T-helper 2 cell treated with Interferon-gamma antibody and Interleukin-4, amounts not matched to agents 100 ng/mL and 5 ng/mL, for 36 hours (primary cell): ENCODE measurements around the gene SLC37A1. TPM values are rescaled to one million over a fixed set of nuclear protein-coding genes. Genes with fewer than 3 reads are reported as not detected.

Experiments
- intact Hi-C: fragments of 100-400 bp; cut with micrococcal nuclease; formaldehyde crosslinking; loops from one replicate; pipeline ENCODE4 v1.15.1; 2023
- total RNA-seq: library from RNA; stranded (reverse); gene quantifications from 2 replicates; pipeline ENCODE4 v1.2.3, GENCODE V29; 2022

The SLC37A1 gene
- total RNA-seq, 1 donor from 2014 or later: 10.1 TPM

DNA sequence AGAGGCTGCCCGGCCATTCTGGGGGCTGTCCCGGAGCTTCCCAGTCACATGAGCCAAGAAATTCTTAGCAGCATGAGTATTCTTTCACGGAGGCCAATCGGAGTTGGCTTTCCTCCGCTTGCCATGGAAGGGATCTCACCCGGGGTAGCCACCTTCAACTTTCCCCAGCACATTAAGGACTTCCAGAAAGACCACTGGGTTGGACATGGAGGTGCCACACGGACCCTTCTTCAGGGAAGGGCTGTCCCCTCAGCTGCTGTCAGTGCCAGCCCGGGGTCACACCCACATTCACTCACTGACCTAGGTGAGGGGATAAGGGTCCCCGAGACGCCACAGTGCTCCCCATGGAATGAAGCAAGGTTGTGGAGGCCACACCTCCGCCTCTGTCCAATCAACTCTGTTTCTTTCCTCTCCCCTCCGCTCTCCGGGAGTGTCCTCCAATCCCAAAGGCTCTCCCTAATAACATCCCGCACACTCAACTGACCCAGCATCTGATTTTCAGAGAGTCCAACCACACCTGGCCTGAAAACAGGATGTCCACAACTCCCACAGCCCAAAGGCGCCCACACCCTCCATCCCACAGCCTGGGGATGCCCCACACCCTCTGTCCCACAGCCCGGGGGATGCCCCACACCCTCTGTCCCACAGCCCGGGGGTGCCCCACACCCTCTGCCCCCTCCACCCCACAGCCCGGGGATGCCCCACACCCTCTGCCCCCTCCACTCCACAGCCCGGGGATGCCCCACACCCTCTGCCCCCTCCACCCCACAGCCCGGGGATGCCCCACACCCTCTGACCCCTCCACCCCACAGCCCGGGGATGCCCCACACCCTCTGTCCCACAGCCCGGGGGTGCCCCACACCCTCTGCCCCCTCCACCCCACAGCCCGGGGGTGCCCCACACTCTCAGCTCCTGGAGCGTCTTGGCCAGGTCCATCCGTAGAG is 37.0 kb upstream of the SLC37A1 start:
- intact Hi-C loops: no loop called here

DNA sequence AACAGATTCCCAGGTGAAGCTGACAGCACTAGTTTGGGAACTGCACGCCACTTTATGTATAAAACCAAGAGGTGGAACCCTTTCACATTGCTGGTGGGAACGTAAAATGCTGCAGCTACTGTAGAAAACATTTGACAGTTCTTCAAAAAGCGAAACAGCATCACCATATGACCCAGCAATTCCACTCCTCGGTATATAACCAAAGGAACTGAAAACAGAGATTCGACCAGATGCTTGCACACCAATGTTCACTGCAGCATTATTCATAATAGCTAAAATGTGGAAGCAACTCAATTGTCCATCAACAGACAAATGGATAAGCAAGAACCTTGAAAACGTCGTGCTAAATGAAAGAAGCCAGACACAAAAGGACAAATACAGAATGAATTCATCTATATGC is 35.1 kb upstream of the SLC37A1 start:
- intact Hi-C loops: no loop called here

DNA sequence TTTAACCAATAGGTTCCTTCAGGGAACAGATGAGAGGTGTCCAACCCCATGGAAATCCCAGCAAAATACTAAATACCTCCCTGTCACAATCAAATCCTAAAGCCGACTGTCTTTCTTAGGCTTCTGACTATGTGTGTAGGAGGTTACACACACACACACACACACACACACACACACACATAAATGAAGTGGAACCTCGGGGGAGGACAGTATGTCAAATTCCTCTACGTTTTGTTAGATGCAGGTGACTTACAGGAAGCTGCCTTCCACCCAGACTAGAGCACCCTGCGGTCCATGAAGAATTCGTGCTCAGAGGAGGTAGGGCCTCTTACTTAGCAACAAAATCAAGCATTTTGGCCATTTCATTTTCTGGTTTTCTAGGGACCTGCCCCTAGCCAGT is 34.1 kb upstream of the SLC37A1 start:
- intact Hi-C loops: no loop called here

DNA sequence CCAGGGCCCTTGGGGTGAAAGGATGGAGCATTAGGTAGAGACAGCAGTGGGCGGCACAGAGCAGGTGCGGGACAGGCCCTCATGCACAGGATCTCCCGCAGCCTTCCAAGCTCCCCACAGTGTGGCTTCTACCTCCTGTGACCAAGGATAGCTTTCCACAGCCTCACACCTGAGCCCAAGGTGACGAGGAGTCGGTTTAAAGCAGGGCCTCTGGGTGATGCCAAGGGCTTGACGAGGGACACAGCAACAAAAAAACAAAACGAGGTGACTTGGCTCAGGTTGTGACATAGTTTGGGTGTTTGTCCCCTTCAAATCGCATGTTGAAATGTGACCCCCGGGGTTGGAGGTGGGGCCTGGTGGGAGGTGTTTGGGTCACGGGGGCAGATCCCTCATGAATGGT is 32.9 kb upstream of the SLC37A1 start:
- intact Hi-C loops: no loop called here

DNA sequence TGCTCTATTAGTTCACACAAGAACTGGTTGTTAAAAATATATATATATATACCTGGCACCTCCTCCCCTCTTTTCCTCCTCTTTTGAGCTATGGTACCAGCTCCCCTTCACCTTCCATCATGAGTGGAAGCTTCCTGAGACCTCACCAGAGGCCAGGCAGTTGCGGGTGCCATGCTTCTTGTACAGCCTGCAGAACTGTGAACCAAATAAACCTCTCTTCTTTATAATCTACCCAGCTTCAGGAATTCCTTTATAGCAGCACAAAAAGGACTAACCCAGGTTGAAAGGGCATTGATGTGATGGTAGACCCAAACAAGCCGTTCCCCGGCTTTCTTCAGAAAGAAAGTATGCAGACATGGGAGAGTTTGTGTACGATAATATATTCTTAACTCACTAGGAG is 32.5 kb upstream of the SLC37A1 start:
- intact Hi-C loops: no loop called here

DNA sequence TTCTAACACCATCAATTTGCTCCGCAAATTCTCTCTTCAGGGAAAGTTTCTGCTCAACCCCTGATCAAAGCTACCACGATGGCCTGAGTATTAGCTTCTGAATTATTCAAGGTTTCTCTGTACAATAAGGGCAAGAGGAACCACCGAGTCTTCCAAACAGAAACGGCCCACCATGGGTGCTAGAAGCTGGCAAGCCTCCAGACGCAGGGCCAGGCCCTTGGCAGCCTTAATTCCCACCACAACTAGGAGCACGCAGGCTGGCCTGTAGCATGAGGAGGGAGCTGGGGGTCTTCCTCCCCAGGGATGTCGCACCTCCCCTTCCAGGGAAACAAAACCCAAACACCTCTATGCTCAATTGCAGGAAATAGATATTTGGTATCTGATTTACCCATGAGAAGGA is 28.7 kb upstream of the SLC37A1 start:
- intact Hi-C loops: no loop called here

DNA sequence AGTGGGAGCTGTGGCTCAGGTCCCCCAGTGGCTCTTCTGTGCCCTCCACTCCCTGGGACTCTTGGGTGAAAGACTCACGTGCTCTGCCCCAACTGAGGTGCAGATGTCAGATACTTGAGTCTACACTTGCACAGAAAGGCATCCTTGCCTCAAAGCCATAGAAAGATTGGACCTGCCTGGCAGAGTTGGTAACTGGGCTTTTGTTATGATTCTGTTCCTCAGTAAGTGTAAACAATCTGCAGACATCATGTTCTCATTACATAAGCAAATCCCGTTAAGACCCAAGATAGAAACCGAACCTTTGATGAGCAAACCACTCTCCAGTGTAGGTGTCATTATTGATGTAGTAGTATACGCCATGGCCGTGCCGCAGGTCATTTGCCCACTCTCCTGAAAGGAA is 27.6 kb upstream of the SLC37A1 start:
- intact Hi-C loops: no loop called here

DNA sequence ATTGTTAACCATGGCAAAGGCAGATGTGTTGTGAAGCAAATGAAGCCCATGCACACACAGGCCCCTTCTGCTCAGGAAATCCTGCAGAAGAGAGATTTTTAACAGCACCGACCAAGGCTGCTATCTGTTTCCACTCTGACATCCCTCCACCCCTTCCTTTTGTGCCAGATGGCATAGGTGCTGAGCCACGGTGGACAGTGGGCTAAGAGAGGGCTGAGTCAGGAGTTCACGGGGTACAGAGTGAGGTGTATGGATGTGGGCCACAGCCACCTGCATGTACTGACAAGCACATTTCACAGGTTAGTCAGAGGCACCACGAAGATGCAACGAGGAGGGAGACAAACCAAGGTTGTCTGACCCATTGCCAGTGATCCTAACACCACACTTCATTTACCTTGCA is 27.1 kb upstream of the SLC37A1 start:
- intact Hi-C loops: no loop called here

DNA sequence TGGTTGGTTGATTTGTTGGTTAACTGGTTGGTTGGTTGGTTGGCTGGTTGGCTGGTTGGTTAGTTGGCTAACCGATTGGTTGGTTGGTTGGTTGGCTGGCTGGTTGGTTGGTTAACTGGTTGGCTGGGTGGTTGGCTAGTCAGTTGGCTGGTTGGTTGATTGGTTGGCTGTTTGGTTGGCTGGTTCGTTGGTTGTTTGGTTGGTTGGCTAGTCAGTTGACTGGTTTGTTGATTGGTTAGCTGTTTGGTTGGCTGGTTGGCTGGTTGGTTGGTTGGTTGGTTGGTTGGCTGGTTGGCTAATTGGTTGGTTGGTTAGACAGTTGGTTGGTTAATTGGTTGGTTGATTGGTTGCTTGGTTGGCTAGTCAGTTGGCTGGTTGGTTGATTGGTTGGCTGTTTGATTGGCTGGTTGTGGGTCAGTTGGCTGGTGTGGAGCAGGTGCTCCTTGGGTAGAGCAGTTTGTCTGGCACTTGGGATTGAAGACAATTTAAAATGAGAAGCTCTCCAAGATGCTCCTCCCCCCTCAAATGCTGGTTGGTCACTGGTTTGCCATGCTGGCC is 24.6 kb upstream of the SLC37A1 start:
- intact Hi-C loops: no loop called here

DNA sequence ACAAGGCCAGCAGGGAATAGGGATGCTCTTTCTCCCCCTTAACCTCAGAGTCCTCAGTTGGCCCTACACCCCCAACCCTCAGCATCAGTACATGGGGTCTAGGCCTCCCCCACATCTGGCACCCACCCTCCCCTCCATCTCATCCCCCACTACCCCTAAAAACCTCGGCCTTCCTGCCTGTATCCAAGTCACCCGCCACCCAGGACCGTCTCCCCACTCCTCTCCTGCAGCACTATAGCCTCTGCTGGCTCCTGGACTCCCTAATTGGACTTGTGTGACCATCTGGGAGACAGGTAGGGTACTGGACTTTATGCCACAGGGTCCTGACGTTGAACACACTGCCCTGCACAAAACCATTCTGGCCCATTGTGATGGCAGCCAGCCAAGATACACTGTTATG is 23.7 kb upstream of the SLC37A1 start:
- intact Hi-C loops: no loop called here

DNA sequence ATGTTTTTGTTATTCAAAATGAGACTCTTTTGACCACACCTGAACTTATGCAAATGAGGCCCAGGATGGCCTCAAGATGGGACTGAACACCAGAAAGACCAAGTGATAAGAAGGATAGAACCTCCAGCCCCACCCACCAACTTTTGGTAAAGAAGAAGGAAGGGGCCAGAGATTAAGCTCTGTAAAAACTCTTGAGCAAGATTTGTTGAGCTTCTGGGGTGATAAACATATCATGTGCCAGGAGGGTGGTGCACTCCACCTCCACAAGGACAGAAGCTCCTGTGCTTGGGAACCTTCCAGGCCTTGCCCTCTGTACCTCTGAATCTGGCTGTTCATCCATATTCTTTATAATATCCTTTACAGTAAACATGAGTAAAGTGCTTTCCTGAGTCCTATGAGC is 22.9 kb upstream of the SLC37A1 start:
- intact Hi-C loops: no loop called here

DNA sequence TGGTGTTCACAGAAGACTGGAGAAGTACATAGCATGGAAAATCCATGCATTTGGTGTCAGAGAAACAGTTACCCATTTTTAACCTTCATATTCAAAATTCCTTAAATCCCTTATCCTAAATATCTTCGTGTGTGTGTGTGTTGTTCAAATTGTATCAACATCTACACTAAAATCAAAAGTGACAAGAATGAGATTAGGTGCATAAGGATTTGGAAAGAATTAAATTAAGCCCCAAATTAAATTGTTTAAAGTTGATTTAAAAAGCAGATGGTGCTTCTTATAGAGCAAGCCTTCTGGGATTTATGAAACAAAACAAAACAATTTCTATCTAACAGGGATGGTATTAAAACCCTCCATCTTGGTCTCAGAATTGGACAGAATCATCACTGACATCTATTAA is 22.3 kb upstream of the SLC37A1 start:
- intact Hi-C loops: no loop called here

DNA sequence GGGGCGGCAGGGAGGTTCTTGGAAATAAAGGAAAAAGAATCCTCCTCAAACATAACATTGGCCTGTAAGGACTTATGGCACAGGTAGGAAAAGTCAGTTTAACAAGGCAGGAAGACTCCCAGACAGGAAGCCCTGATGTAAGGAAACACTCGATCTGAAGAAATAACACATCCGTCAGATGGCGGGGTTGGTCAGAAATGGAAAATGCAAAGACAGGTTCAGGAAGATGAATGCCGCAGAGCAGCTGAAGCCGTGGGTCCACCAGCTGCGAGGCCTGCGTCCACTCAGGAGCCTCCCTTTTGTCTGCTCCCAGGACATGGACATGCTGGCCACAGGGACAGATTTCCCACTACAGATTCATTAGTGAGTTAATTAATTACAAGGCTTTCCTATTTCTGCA is 21.5 kb upstream of the SLC37A1 start:
- intact Hi-C loops: no loop called here

DNA sequence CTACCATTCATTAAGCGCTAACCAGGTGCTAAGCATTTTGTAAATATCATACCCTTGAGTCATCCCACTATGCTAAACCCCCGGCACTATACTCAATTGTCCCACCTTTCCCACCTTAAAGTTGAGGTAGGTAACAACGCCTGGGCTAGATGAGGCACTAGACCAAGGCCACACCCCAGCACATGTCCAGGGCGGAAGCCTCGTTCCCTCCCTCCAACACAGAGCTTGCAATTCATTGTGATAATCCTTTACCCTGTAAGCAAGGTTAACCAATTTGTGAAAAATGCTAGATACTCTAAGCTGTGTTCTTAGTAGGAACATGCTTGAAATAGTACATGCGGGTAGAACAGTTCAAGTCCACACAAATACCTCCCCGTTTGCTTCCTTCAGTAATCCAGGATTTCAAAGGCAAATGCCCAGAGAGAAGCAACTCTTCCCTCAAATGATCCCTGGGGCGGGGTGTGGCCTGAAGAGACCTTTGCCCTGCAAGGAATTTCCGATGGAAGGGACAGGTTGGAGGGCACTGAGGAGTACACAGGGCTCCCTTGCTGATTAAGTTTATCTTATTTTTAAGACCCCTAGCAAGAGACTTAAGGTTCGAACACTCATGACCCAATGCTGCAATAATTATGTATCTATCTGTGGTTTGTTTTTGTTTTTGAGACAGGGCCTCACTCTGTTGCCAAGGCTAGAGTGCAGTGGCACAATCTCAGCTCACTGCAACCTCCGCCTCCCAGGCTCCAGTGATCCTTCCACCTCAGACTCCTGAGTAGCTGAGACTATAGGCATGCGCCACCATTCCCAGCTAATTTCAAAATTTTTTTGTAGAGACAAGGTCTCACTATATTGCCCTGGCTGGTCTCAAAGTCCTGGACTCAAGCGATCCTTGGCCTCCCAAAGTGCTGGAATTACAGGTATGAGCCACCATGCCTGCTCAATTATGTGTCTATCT is 20.3 kb upstream of the SLC37A1 start:
- intact Hi-C loops: no loop called here

DNA sequence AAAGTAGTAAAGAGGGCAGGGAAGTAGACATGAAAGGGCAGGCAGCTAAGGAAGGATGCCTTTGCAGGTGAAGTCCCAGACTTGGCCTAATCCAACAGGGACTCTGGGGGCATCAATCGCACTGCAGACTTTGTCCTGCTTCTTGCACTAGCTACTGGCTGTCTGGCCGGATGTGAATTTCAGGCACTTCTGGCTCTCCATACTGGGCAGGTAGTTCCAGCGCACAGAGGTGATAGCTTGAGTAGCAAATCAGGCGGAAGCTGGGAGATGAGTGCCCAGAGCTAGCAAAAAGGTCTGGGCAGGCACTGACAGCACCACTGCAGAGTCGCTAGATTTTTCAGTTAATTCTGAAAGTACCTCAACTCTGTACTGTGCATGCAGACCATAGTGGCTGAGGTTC is 18.6 kb upstream of the SLC37A1 start:
- intact Hi-C loops: no loop called here

DNA sequence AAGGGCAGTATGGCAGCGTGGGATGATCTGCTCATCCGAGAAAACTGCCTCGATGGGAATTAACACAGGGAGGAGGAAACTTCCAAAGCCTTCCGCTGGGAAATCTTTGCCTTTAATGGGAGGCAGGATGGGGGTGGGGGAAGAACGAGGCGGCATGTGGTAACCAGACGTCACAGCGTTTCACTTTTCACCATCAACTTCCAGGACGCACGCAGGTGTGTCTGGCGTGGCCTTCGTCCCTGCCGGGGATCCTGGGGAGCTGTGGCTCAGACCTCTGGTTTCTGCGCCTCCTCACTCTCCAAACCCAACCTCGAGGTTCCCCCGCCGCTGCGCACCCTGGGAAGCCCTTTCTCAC is 17.9 kb upstream of the SLC37A1 start:
- intact Hi-C loops: loop anchor here (1.0 kb wide), 3 partner anchors 19 to 32 kb away; no protein-coding TSS in a partner anchor

DNA sequence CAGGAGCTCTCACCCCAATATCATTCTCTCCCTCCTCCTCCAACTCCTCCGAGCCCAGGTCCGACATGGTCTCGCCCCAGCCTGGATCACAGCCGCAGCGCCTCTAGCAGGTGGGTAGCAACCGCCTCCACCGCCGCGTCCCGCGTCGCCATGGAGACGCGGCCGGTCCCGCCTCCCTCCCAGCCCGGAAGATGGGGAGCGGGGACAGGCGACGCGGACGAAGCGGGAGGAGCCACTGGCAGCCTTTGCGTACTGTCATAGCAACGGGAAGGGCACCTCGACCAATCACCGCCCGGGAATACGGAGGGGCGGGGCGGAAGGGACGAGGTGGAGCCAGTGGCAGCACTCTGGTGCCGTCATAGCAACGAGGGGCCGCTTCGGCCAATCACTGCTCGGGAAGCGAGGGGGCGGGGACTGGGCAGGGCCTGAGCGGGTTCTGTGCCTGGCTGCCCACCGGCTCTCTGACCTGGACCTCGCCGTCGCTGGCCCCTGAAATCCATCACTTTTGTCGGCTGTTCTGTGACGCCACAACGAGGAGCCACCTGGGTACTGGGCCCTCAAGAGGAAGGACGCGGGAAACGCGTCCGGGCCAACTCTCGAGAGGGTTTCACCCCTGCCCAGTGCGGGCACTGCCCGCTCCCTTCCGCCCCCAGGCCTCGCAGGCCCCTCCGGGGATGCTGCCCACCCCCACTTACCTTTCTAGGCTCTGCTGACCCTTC is 17.4 kb upstream of the SLC37A1 start, which contains the start of gene RSPH1:
RSPH1 (minus strand) TSS at position 105 of the 719 bp plus-strand sequence; CDS start at position 67, 38 bp downstream.
- intact Hi-C loops: loop anchor here (1.0 kb wide), 3 partner anchors 18 to 32 kb away; no protein-coding TSS in a partner anchor

DNA sequence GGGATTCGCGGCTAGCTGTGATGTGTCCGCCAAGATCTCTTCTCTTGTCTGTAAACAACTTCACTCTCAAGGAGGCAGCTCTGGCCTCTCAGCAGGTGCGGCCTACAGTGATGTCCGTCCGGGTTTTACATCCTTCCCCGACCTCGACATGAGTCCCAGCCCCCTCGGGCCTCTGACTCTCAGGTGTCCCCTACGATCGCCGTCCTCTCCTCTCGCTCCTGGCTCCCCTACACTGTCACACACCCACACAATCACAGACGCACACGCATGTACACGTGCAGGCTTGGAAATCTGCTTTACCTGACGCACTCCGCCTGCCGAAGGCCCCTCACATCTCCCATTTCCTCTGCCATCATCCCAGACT is 16.8 kb upstream of the SLC37A1 start:
- intact Hi-C loops: loop anchor here (1.0 kb wide), 3 partner anchors 17 to 33 kb away; no protein-coding TSS in a partner anchor

DNA sequence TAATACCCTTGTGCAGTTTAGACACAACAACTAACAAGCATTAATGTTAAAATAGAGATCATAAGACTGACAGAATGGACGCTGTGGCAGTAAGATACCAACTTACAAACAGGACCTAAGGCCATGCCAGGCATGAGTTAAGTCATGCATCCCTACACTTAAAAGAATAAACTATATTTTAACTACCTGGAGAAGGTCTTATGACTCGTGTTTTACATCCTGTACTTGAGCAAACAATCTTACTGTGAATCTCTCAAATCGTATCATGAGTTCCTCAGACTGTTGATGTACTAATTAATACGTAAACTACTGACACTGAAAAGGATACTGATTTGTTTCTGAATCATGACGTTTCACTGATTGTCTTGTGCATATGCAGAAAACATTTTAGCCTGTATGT is 15.6 kb upstream of the SLC37A1 start:
- intact Hi-C loops: no loop called here

DNA sequence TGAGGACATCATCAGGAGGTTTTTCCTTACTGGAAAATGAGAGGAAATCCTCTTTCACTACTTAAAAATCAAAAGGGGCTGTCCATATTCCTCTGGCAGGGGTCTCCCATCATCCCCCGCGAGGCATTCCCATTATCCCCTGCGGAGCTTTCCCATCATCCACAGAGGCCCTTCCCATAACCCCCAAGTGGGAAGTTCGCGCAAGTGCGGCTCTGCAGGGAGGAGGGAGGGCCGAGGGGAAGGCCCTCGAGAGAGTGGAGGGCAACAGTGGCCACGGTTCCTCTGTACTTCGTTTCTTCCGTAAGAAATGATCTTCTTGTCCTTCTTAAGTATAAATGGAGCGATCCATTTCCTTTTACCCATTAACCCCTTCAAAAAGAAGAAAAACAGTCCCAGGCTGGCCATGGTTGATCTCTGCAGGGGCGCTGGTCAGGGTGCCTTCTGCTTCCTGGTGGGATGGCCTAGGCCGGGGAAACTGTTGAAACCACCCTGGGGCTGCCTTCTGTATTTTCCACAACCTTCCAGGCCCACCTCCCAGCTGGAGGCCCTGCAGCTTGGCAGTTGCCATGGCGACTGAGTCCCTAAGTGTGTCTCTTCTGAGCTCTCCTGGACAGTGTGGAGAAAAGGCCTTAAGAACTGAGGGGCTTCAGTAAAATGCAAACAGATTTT is 14.1 kb upstream of the SLC37A1 start:
- intact Hi-C loops: no loop called here
